Thoracic aorta (tissue), 2 donors: ENCODE data around the gene SSR3. TPM values are rescaled to one million over a fixed set of nuclear protein-coding genes. Genes with fewer than 3 reads are reported as not detected.

Experiments
- ATAC-seq: fragments of 150-250 bp; one replicate; pipeline ENCODE4 v1.8.0; 2017; ENCODE audit warnings: low read depth; ENCODE audit not compliant: insufficient number of reproducible peaks, low FRiP score
- DNase-seq: peaks from one replicate; pipeline ENCODE4 v3.0.0-alpha.2; 2020; ENCODE audit warnings: low spot score
- H3K27ac ChIP-seq, 2 donors: fragments of 200-600 bp; sonication (generic); 1 replicate in 1 of 2; 2 replicates in 1 of 2; pipeline ENCODE4 v1.5.1; 2016; ENCODE audit warnings: mild to moderate bottlenecking in 2 of 2, moderate library complexity in 2 of 2
- H3K27me3 ChIP-seq: fragments of 200-600 bp; sonication (generic); replicated peaks from 2 replicates; pipeline ENCODE4 v1.6.0; 2016; ENCODE audit warnings: mild to moderate bottlenecking; ENCODE audit not compliant: insufficient read depth
- H3K36me3 ChIP-seq: fragments of 200-600 bp; sonication (generic); one replicate; pipeline ENCODE4 v1.5.1; 2016
- H3K4me1 ChIP-seq, 2 donors: fragments of 200-600 bp; sonication (generic); 1 replicate in 1 of 2; 2 replicates in 1 of 2; pipeline versions ENCODE4 v1.5.1 to v1.6.0; 2016; ENCODE audit warnings: low read depth in 2 of 2, mild to moderate bottlenecking in 1 of 2; ENCODE audit not compliant: control insufficient read depth in 1 of 2
- H3K4me3 ChIP-seq: fragments of 200-600 bp; sonication (generic); 2 replicates; pipeline ENCODE4 v1.5.1; 2016; ENCODE audit warnings: mild to moderate bottlenecking
- H3K9me3 ChIP-seq: fragments of 200-600 bp; sonication (generic); 2 replicates; pipeline ENCODE4 v1.5.1; 2016
- total RNA-seq, 2 donors: library from RNA; depleted of rRNA; stranded (reverse); fragments of >200 nt; gene quantifications; one replicate each; pipeline versions ENCODE4 v1.1.0 to v1.2.3, GENCODE V29; 2016
- TF ChIP-seq, protein P1 (sequence below): fragments of 200-600 bp; sonication (generic); IDR thresholded peaks from one replicate; pipeline ENCODE4 v1.5.1; 2019; ENCODE audit warnings: antibody characterized with exemption

Gene SSR3
- total RNA-seq, 2 donors from 2014 or later: 94.0 to 107 TPM

DNA sequence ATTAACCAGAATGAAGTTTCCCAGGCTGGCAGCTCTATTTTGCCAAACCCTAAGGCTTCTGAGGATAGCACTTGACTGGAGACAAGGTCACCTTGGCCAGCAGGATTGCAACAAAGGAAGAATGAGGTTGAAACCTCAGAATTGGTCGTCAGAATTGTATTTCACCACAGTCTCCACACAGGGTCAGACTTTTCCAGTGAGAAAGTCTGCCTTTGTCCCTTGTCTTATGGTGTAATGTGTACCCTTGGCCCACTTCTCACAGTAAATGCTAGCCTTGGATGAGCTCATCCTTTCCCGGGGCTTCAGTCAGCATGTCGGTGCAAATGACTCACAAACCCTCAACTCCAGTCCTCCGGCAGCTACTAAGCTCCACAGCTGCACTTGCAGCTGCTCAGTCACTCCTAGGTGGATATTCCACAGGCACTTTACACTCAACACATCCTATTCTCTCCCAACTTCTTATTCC, 19.7 kb downstream of the SSR3 start:
- peak overlapping the region; percentile 42 to 61 for H3K27ac ChIP-seq
- peak; percentile 51 for DNase-seq
- ATAC-seq: peak; percentile 99

GRCh38 chr3:156533205-156533604, 21.7 kb downstream of the SSR3 start:
- H3K4me1 ChIP-seq: peaks cover 2 to 18% of the 10 kb centered on the region in 2 donors
- H3K36me3 ChIP-seq: peaks cover 4% of the 10 kb centered on the region
- H3K27ac ChIP-seq: no peak overlapping the region
- DNase-seq (no peak), ATAC-seq (no peak)
- no peaks in the 10 kb centered on the region for H3K9me3 ChIP-seq
- TF ChIP-seq, protein P1, sequence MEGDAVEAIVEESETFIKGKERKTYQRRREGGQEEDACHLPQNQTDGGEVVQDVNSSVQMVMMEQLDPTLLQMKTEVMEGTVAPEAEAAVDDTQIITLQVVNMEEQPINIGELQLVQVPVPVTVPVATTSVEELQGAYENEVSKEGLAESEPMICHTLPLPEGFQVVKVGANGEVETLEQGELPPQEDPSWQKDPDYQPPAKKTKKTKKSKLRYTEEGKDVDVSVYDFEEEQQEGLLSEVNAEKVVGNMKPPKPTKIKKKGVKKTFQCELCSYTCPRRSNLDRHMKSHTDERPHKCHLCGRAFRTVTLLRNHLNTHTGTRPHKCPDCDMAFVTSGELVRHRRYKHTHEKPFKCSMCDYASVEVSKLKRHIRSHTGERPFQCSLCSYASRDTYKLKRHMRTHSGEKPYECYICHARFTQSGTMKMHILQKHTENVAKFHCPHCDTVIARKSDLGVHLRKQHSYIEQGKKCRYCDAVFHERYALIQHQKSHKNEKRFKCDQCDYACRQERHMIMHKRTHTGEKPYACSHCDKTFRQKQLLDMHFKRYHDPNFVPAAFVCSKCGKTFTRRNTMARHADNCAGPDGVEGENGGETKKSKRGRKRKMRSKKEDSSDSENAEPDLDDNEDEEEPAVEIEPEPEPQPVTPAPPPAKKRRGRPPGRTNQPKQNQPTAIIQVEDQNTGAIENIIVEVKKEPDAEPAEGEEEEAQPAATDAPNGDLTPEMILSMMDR: no peak
- no peak overlapping the region for H3K4me3 ChIP-seq
- no peaks in the 10 kb centered on the region for H3K27me3 ChIP-seq

More for the DNA sequence above, 19.7 kb downstream of the SSR3 start:
- TF ChIP-seq, protein P1: peak; percentile 46
- Histone ChIP-seq H3K4me3 (no peak overlapping the region), H3K36me3 (peaks cover 6% of the 10 kb centered on the region), H3K9me3 (no peaks in the 10 kb centered on the region), H3K4me1 (peaks cover 2 to 18% of the 10 kb centered on the region in 2 donors), H3K27me3 (no peaks in the 10 kb centered on the region)

DNA sequence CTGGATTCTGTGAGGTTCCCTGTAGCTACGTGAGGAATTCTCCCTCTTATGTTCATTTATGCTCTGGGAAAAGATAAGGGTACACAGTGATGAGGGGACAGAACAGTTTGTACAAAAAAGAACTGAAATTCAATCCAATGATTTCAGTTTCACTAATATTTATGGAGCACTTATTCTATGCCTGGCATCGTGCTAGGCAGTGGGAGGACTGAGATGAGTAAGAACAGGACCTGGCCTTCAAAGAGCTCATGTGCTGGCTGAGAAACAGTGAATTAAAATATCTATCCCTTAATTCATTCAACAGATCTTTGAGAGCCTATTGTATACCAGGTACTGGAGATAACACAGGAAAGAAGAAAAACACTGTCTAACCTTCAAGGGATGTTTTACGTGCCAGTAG, 22.2 kb downstream of the SSR3 start:
- no peak for ATAC-seq
- H3K27ac ChIP-seq: peak overlapping the region in 1 of 2 donors; percentile 3

GRCh38 chr3:156530980-156531379, 23.9 kb downstream of the SSR3 start:
- Histone ChIP-seq H3K27ac (no peak overlapping the region), H3K9me3 (no peaks in the 10 kb centered on the region), H3K36me3 (no peaks in the 10 kb centered on the region), H3K4me1 (peaks cover 2 to 18% of the 10 kb centered on the region in 2 donors), H3K27me3 (no peaks in the 10 kb centered on the region), H3K4me3 (no peak overlapping the region)
- TF ChIP-seq, protein P1: no peak
- no peak for DNase-seq
- ATAC-seq: no peak

More for the DNA sequence above, 22.2 kb downstream of the SSR3 start:
- no peaks in the 10 kb centered on the region for H3K9me3 ChIP-seq
- peaks cover 4% of the 10 kb centered on the region for H3K36me3 ChIP-seq
- H3K27me3 ChIP-seq: no peaks in the 10 kb centered on the region
- H3K4me1 ChIP-seq: peaks cover 2 to 18% of the 10 kb centered on the region in 2 donors
- DNase-seq: no peak
- TF ChIP-seq, protein P1: no peak
- no peak overlapping the region for H3K4me3 ChIP-seq

DNA sequence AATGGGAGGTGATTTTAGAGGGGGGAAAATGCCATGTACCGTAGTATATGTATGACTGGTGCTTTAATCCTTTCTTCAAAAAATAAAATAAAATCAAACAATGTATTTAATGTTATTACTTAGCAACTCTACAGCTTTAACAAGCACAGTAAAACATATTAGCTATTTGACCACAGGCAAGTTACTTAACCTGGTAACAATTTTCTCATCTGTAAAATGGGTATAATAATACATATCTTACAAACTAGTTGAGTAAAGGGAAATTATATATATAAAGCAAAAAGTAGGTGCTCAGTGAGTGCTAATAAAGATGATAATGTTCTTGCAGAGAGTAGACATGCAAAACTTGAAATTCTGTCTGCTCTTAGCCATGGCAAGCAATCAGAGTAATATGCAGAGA, 27.9 kb downstream of the SSR3 start:
- TF ChIP-seq, protein P1: no peak
- no peaks in the 10 kb centered on the region for H3K9me3 ChIP-seq
- H3K4me1 ChIP-seq: no peaks in the 10 kb centered on the region
- peaks cover 2% of the 10 kb centered on the region for H3K36me3 ChIP-seq
- no peaks in the 10 kb centered on the region for H3K27me3 ChIP-seq
- no peak overlapping the region for H3K4me3 ChIP-seq
- ATAC-seq (no peak), DNase-seq (no peak)
- no peak overlapping the region for H3K27ac ChIP-seq
